ENCODE results near the gene MME. TPM values are rescaled to one million over a fixed set of nuclear protein-coding genes. Genes with fewer than 3 reads are reported as not detected.
A peak's percentile ranks its signal among the peaks of the same experiment; 100 is the strongest.

MME gene
- not detected for total RNA-seq

GRCh38 chr3:155079746-155080487, at the start of gene MME:
TSS of gene MME (plus strand) at chr3:155080319. CDS start at chr3:155084168, 3,849 bp downstream.
- Mint-ChIP-seq H3K4me1 (ENCODE audit: low read depth in 2 of 2) (peaks cover 6 to 13% of the 10 kb centered on the region in 2 donors), H3K27ac (no peak within 1 kb of the TSS), H3K27me3 (peaks cover 31 to 32% of the 10 kb centered on the region in 2 donors), H3K9me3 (no peaks in the 10 kb centered on the region), H3K4me3 (peak within 1 kb of the TSS; percentile 53), H3K36me3 (peaks cover 11% of the 10 kb centered on the region)
- peak; percentile 31 to 56 for ATAC-seq
- DNase-seq (ENCODE audit: low spot score) = no peak

GRCh38 chr3:155031186-155031585, 48.9 kb upstream of the MME start:
- Mint-ChIP-seq H3K4me1 (ENCODE audit: low read depth in 2 of 2) (no peaks in the 10 kb centered on the region), H3K4me3 (no peak overlapping the region), H3K36me3 (peaks cover 4% of the 10 kb centered on the region), H3K27me3 (no peaks in the 10 kb centered on the region), H3K27ac (no peak overlapping the region), H3K9me3 (peaks cover 8% of the 10 kb centered on the region)
- no peak for DNase-seq (ENCODE audit: low spot score)
- ATAC-seq = no peak

DNA sequence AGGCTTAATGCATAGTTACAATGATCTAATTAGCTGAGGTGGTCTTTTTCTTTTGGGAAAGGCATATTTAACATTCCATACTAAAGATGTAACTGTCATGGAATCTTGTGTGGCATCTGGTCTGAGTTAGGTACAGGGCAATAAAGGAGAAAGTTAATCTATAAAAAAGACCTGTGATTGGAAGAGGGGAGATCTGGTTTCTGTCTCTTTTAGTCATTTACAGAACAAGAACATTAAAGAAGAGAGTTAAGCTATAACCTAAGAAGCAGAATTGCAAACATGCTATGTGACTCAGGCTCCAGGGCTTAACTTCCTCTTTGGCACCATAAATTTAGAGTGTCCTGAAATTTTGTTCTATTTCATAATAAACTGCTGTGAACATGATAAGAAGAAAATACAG, 47.2 kb upstream of the MME start:
- Mint-ChIP-seq H3K9me3 (peaks cover 10% of the 10 kb centered on the region), H3K4me1 (ENCODE audit: low read depth in 2 of 2) (no peaks in the 10 kb centered on the region), H3K27ac (no peak overlapping the region), H3K27me3 (no peaks in the 10 kb centered on the region), H3K36me3 (no peaks in the 10 kb centered on the region), H3K4me3 (no peak overlapping the region)
- no peak for DNase-seq (ENCODE audit: low spot score)
- no peak for ATAC-seq

GRCh38 chr3:155034786-155035185, 45.3 kb upstream of the MME start:
- Mint-ChIP-seq H3K9me3 (peaks cover 14% of the 10 kb centered on the region), H3K27ac (no peak overlapping the region), H3K4me3 (no peak overlapping the region), H3K36me3 (no peaks in the 10 kb centered on the region), H3K27me3 (no peaks in the 10 kb centered on the region), H3K4me1 (ENCODE audit: low read depth in 2 of 2) (no peaks in the 10 kb centered on the region)
- ATAC-seq (no peak), DNase-seq (ENCODE audit: low spot score) (no peak)

DNA sequence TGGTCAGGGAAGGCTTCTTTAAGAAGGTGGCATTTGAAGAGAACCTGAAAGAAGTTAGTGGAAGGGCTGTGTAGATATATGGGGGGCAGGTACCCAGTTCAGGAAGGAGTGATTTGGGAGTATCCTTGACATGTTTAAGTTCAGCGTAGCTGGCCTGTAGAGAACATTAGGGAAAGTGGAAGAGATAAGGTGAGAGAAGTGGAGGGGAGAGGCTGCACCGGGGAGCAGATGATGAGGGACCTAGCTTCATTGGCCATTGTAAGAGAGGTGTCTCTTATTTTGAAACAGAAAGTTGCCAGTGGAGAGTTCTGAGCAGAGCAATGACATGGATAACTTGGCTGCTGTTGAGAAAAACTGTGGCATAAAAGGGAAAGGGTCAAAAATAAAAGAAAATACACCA, 44.6 kb upstream of the MME start:
- H3K27me3 Mint-ChIP-seq = no peaks in the 10 kb centered on the region
- no peak for DNase-seq (ENCODE audit: low spot score)
- no peak for ATAC-seq
- H3K36me3 Mint-ChIP-seq = no peaks in the 10 kb centered on the region
- H3K4me1 Mint-ChIP-seq (ENCODE audit: low read depth in 2 of 2) = no peaks in the 10 kb centered on the region
- peaks cover 14% of the 10 kb centered on the region for H3K9me3 Mint-ChIP-seq
- H3K27ac Mint-ChIP-seq = no peak overlapping the region
- no peak overlapping the region for H3K4me3 Mint-ChIP-seq

DNA sequence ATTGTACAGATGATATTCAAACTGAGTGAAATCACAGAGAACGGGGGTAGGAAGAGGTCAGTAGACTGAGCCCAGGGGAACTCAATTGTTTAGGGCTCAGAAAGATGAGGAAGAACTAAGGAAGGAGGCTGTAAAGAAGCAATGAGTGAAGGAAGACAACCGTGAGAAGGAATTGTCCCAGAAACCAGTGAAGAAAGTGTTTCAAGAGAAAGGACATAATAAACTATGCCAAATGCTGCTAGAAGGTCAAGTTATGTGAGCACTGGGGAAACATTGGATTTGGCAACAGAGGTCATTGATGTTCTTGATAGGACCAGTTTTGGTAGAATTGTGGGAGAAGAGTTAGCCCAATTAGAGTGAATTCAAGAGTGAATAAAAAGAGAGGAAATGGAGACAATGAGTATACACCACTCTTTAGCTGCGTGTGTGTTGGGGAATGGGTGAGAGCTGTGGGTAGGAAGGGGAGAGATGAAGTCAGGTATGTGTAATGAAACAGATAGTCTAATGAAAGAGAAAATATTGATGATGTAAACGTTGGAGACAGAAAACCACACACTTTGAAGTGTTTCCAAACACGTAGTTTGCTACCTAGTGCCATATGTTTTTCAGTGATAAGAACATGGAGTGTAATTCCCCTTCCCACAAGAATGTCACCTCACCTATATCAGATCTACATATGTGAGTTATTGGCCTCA, 42.5 kb upstream of the MME start:
- H3K27ac Mint-ChIP-seq = no peak overlapping the region
- no peaks in the 10 kb centered on the region for H3K4me1 Mint-ChIP-seq (ENCODE audit: low read depth in 2 of 2)
- H3K9me3 Mint-ChIP-seq = peaks cover 14% of the 10 kb centered on the region
- DNase-seq (ENCODE audit: low spot score) (no peak), ATAC-seq (no peak)
- no peak overlapping the region for H3K4me3 Mint-ChIP-seq
- H3K27me3 Mint-ChIP-seq = no peaks in the 10 kb centered on the region
- no peaks in the 10 kb centered on the region for H3K36me3 Mint-ChIP-seq

GRCh38 chr3:155038203-155038554, 41.9 kb upstream of the MME start:
- no peak overlapping the region for H3K27ac Mint-ChIP-seq
- DNase-seq (ENCODE audit: low spot score) (no peak), ATAC-seq (no peak)
- peaks cover 14% of the 10 kb centered on the region for H3K9me3 Mint-ChIP-seq
- no peak overlapping the region for H3K4me3 Mint-ChIP-seq
- H3K4me1 Mint-ChIP-seq (ENCODE audit: low read depth in 2 of 2) = no peaks in the 10 kb centered on the region
- H3K36me3 Mint-ChIP-seq = no peaks in the 10 kb centered on the region
- H3K27me3 Mint-ChIP-seq = no peaks in the 10 kb centered on the region

DNA sequence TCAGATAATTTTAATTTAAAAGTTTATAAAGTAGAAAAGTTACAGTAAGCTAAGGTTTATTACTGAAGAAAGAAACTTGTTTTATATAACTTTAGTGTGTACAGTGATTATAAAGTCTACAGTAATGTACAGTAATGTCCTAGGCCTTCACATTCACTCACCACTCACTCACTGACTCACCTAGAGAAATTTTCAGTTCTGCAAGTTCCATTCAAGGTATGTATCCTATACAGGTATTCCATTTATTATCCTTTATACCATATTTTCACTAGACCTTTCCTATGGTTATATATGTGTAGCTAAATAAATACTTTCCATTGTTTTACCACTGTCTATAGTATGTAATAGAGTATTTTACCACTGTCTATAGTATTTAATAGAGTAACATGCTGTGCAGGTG, 33.2 kb upstream of the MME start:
- no peaks in the 10 kb centered on the region for H3K4me1 Mint-ChIP-seq (ENCODE audit: low read depth in 2 of 2)
- H3K9me3 Mint-ChIP-seq = peaks cover 7% of the 10 kb centered on the region
- DNase-seq (ENCODE audit: low spot score) (no peak), ATAC-seq (no peak)
- H3K27me3 Mint-ChIP-seq = no peaks in the 10 kb centered on the region
- H3K27ac Mint-ChIP-seq = no peak overlapping the region
- no peaks in the 10 kb centered on the region for H3K36me3 Mint-ChIP-seq
- no peak overlapping the region for H3K4me3 Mint-ChIP-seq

DNA sequence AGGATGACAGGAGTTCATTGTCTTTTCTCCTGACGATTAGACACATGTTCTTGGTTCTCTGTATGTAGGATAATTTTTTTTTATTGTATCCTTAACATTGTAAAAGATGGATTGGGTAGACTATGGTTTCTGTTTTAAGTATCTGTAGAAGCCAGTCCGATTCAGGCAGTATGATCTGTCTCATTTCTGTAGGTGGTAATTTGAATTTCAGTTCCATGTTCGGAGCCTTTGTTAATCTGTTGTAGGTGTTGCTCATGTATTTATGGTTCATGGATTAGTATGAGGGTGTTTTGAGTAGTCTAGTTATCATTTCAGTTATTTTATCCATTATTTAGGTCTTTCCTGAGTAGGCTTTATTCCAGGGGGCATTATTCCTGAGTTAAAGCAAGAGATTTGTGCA, 32.4 kb upstream of the MME start:
- ATAC-seq (no peak), DNase-seq (ENCODE audit: low spot score) (no peak)
- Mint-ChIP-seq H3K36me3 (no peaks in the 10 kb centered on the region), H3K27me3 (no peaks in the 10 kb centered on the region), H3K4me3 (no peak overlapping the region), H3K9me3 (peaks cover 7% of the 10 kb centered on the region), H3K4me1 (ENCODE audit: low read depth in 2 of 2) (no peaks in the 10 kb centered on the region), H3K27ac (no peak overlapping the region)

GRCh38 chr3:155049959-155050358, 30.2 kb upstream of the MME start:
- Mint-ChIP-seq H3K27me3 (no peaks in the 10 kb centered on the region), H3K36me3 (no peaks in the 10 kb centered on the region), H3K4me3 (no peak overlapping the region), H3K9me3 (peaks cover 15% of the 10 kb centered on the region), H3K27ac (no peak overlapping the region), H3K4me1 (ENCODE audit: low read depth in 2 of 2) (no peaks in the 10 kb centered on the region)
- DNase-seq (ENCODE audit: low spot score) (no peak), ATAC-seq (no peak)

DNA sequence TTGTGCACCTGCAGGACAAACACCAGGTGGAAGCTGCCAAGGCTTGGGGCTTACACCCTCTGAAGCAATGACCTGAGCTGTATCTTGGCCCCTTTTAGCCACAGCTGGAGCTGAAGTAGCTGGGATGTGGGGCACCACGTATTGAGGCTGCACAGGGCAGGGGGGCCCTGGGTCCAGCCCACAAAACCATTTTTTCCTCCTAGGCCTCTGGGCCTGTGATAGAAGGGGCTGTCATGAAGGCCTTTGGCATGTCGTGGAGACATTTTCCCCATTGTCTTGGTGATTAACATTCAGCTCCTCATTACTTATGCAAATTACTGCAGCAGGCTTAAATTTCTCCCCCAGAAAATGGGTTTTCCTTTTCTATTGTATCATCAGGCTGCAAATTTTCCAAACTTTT, 27.6 kb upstream of the MME start:
- ATAC-seq (no peak), DNase-seq (ENCODE audit: low spot score) (no peak)
- H3K36me3 Mint-ChIP-seq = no peaks in the 10 kb centered on the region
- H3K27me3 Mint-ChIP-seq = no peaks in the 10 kb centered on the region
- no peak overlapping the region for H3K27ac Mint-ChIP-seq
- H3K4me1 Mint-ChIP-seq (ENCODE audit: low read depth in 2 of 2) = no peaks in the 10 kb centered on the region
- peaks cover 15% of the 10 kb centered on the region for H3K9me3 Mint-ChIP-seq
- H3K4me3 Mint-ChIP-seq = no peak overlapping the region

- no peak overlapping the region for H3K27ac Mint-ChIP-seq
- ATAC-seq = no peak
Measured at GRCh38 chr3:155053756-155054155, 26.4 kb upstream of the MME start.

DNA sequence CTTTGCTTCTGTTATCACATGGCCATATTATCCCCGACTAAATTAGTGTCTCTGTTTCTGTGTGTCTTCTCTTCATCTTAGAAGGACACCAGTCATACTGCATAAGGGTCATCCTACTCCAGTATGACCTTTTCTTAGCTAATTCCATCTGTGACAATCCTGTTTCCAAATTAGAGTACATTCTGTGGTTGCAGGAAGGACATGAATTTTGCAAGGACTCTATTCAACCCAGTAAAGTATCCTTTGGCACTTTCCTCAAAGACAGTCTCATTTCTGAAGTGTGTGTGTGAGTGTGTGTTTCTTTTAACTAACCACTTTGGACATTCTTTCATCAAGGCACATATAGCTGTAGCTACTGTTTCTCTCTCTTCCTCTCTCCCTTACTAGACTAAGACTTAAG, 15.2 kb upstream of the MME start:
- H3K4me1 Mint-ChIP-seq (ENCODE audit: low read depth in 2 of 2) = no peaks in the 10 kb centered on the region
- ATAC-seq (no peak), DNase-seq (ENCODE audit: low spot score) (no peak)
- H3K9me3 Mint-ChIP-seq = peaks cover 4% of the 10 kb centered on the region
- no peaks in the 10 kb centered on the region for H3K36me3 Mint-ChIP-seq
- H3K27me3 Mint-ChIP-seq = no peaks in the 10 kb centered on the region
- no peak overlapping the region for H3K27ac Mint-ChIP-seq
- H3K4me3 Mint-ChIP-seq = no peak overlapping the region

More at GRCh38 chr3:155053756-155054155, 26.4 kb upstream of the MME start:
- Mint-ChIP-seq H3K9me3 (peaks cover 15% of the 10 kb centered on the region), H3K36me3 (no peaks in the 10 kb centered on the region), H3K4me1 (ENCODE audit: low read depth in 2 of 2) (no peaks in the 10 kb centered on the region), H3K27me3 (no peaks in the 10 kb centered on the region), H3K4me3 (no peak overlapping the region)
- no peak for DNase-seq (ENCODE audit: low spot score)

DNA sequence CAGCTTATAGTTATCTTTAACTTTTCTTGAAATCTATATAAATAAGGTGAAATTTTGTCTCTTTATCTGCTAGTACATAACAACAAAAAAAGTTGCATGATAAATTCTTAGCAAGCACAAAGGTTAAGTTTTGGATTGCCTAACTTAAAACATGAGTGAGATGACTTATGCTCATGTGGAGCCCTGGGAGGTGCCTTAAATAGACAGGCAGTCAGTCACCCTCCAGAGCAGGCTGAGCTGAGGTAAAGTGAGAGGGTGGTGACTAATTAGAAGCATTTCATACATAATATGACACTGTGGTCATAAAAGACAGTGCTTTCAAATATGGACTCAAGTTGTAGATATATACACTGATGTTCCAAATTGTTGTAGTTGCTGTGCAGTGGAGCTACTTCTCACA, 14.6 kb upstream of the MME start:
- no peaks in the 10 kb centered on the region for H3K27me3 Mint-ChIP-seq
- peaks cover 4% of the 10 kb centered on the region for H3K9me3 Mint-ChIP-seq
- no peak overlapping the region for H3K27ac Mint-ChIP-seq
- no peaks in the 10 kb centered on the region for H3K36me3 Mint-ChIP-seq
- no peak for ATAC-seq
- DNase-seq (ENCODE audit: low spot score) = no peak
- no peaks in the 10 kb centered on the region for H3K4me1 Mint-ChIP-seq (ENCODE audit: low read depth in 2 of 2)
- no peak overlapping the region for H3K4me3 Mint-ChIP-seq

All from natural killer cell treated with Interleukin-12 subunit alpha and Interleukin-12 subunit beta and Interleukin-15 and Interleukin-18, amount 100 ng/mL, for 72 hours (primary cell).